ENCODE results near the gene STXBP2.
A peak's percentile ranks its signal among the peaks of the same experiment; 100 is the strongest.

The STXBP2 gene

GRCh38 chr19:7614859-7615741, 21.8 kb upstream of the STXBP2 start:
- FAIRE-seq, result no peak

GRCh38 chr19:7617172-7617571, 19.7 kb upstream of the STXBP2 start:
- no peak for FAIRE-seq

- FAIRE-seq, result no peak
These were observed 19.2 kb upstream of the STXBP2 start for GRCh38 chr19:7617735-7618134.

- no peak for FAIRE-seq
These were observed 18.6 kb upstream of the STXBP2 start for GRCh38 chr19:7618348-7618747.

- FAIRE-seq, result no peak
These were observed 18.0 kb upstream of the STXBP2 start for GRCh38 chr19:7618771-7619510.

- no peak for FAIRE-seq
These were observed 17.1 kb upstream of the STXBP2 start for GRCh38 chr19:7619671-7620441.

GRCh38 chr19:7620442-7621412, 16.2 kb upstream of the STXBP2 start:
- FAIRE-seq, result no peak

GRCh38 chr19:7622933-7623685, 13.8 kb upstream of the STXBP2 start:
- no peak for FAIRE-seq

- FAIRE-seq, result no peak
These were observed 12.9 kb upstream of the STXBP2 start for GRCh38 chr19:7623725-7624603.

- FAIRE-seq, result no peak
These were observed 12.1 kb upstream of the STXBP2 start for GRCh38 chr19:7624810-7625209.

- FAIRE-seq, result no peak
These were observed 11.0 kb upstream of the STXBP2 start for GRCh38 chr19:7625763-7626372.

GRCh38 chr19:7627166-7627565, 9.7 kb upstream of the STXBP2 start:
- FAIRE-seq, result no peak

- FAIRE-seq, result no peak
These were observed 8.2 kb upstream of the STXBP2 start for GRCh38 chr19:7628589-7629311.

- peak; percentile 99 for FAIRE-seq
These were observed 7.4 kb upstream of the STXBP2 start, which contains the start of the genes PET100 and XAB2 for GRCh38 chr19:7629347-7630054. Gene PET100 (plus strand): TSS chr19:7629793. CDS start chr19:7629834, 41 bp downstream. Gene XAB2 (minus strand): TSS chr19:7629545. CDS start chr19:7629527, 18 bp downstream.

GRCh38 chr19:7631577-7631976, 5.3 kb upstream of the STXBP2 start:
- FAIRE-seq, result no peak

- no peak for FAIRE-seq
These were observed 4.3 kb upstream of the STXBP2 start for GRCh38 chr19:7632340-7633203.

- FAIRE-seq, result no peak
These were observed 3.2 kb upstream of the STXBP2 start, which contains the start of gene PCP2 for GRCh38 chr19:7633698-7634097. Gene PCP2 (minus strand): TSS chr19:7633719. CDS start chr19:7633457, 262 bp downstream.
